Stimulated activated CD4-positive, alpha-beta T cell treated with anti-CD3 and anti-CD28 coated beads, TNF-alpha, amount 100 ng/mL, for 48 hours (primary cell): ENCODE measurements around the gene OR4D10.
"Not testable (repeated sequence)": the region's sequence is repeated elsewhere in the genome, so short reads cannot be mapped to it uniquely, and the experiment has no call there.

ENCODE experiments used
- DNase-seq, 3 donors: peaks; one replicate each; pipeline ENCODE4 v3.0.0-alpha.2; 2020; ENCODE audit warnings: low read depth in 3 of 3

OR4D10 gene

DNA sequence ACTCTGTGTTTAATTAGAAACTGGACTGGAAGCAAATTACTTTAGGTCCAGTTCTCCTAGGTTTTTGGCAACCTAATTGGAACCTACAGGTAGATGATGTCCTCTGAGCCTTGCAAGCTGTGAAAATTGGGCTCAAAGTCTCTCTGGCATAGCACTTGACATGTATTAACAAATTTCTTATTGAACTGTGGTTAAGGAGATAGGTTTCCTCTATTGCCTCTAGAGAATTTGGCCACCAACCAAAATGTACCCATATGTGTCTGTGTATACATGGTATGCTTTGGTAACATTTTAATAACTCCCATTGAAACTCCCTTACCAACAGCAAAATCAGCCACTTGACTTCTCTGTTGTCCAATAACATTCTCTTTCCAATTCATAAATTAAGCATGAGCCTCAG lies at the start of gene OR4D10:
TSS of gene OR4D10 (plus strand) at position 301 of the 400 bp plus-strand sequence. CDS start 4,115 bp downstream, outside the sequence.
- no peak for DNase-seq

- DNase-seq: no peak
Measured at GRCh38 chr11:59423835-59424234, 49.3 kb upstream of the OR4D10 start.

DNA sequence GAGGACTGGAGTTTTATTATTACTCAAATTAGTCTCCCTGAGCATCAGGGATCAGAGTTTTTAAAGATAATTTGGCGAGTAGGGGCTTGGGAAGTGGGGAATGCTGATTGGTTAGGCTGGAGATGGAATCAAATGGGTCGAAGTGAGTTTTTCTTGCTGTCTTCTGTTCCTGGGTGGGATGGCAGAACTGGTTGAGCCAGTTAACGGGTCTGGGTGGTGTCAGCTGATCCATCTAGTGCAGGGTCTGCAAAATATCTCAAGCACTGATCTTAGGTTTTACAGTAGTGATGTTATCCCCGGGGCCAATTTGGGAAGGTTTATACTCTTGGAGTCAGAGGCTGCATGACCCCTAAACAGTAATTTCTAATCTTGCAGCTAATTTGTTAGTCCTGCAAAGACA lies 48.0 kb upstream of the OR4D10 start:
- DNase-seq: no peak

DNA sequence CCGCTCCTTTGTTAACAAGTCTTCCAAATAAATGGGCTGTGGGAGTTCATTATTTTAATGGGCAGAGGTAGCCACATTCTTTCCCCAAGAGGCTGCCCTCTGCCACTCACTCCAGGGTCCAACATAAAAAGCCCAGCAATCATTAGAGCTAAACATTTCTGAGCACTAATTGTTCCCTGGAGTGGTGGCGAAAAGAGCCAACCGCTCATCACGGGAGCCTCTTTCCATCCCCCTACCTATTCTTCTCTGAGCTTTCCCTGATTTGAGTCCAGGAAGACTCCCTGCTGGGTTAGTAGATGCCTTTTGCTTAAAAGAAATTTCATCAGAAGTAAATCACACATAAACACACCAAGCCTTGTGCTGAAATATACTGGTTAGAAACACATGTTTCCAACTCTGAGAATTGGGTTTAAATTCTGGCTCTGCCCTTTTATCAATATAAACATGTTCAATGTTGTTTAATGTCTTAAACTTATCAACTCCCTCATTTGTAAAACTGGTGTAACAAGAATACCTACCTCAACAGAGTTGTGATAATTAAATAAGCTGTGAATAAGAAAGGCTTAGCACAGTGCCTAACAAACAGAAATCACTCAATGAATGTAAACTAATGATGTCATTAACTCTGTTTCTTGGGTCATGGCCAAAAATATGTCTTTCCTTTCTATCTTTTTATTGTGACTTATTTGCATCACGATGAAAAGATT lies 46.6 kb upstream of the OR4D10 start, which contains the start of gene OR5A2:
TSS of gene OR5A2 (minus strand) at position 53 of the 707 bp plus-strand sequence. CDS start 3,460 bp downstream, outside the sequence.
- DNase-seq: no peak

GRCh38 chr11:59427068-59427382 lies 46.1 kb upstream of the OR4D10 start:
- no peak for DNase-seq

GRCh38 chr11:59429924-59430516 lies 43.1 kb upstream of the OR4D10 start:
- DNase-seq: peak in 2 of 3 donors; percentile 11 to 44

- no peak for DNase-seq
Measured at GRCh38 chr11:59436169-59436568, 36.9 kb upstream of the OR4D10 start, which contains the start of gene OR5A1. Gene OR5A1 (plus strand): TSS chr11:59436469. CDS start chr11:59443169, 6,700 bp downstream.

GRCh38 chr11:59437770-59438169 lies 35.3 kb upstream of the OR4D10 start:
- DNase-seq: no peak

DNA sequence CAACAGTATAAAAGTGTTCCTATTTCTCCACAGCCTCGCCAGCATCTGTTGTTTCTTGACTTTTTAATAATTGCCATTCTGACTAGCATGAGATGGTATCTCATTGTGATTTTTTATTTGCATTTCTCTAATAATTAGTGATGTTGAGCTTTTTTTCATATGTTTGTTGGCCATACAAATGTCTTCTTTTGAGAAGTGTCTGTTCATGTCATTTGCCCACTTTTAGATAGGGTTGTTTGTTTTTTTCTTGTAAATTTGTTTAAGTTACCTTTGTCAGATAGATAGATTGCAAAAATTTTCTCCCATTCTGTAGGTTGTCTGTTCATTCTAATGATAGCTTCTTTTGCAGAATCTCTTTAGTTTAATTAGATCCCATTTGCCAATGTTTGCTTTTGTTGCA lies 27.5 kb upstream of the OR4D10 start:
- DNase-seq: not testable (repeated sequence)

- no peak for DNase-seq
Measured at GRCh38 chr11:59448484-59448883, 24.6 kb upstream of the OR4D10 start.

GRCh38 chr11:59456661-59457060 lies 16.5 kb upstream of the OR4D10 start, which contains the start of gene OR4D6:
Gene OR4D6 (plus strand): TSS chr11:59456961. CDS start chr11:59456961, 0 bp downstream.
- DNase-seq: no peak

GRCh38 chr11:59459916-59460315 lies 13.2 kb upstream of the OR4D10 start:
- no peak for DNase-seq

- DNase-seq: no peak
Measured at GRCh38 chr11:59463190-59463641, 9.9 kb upstream of the OR4D10 start.

DNA sequence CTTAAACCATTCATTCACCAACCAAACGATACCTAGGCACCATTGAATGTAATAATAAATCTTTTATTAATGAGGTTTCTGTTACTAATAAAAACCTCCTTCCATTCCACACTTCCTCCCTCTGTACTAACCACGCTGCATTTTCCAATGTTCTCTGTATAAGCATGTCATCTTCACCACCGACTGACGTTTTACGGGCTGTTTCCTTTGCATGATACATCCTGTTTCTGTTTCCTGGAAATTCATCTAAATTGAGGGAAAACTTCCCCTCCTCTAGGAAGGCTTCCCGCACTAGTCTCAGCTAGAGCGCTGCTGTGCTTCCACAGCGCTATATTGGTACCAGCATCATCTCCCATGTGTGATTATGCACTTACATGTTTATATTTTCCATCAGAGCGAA lies 2.1 kb downstream of the OR4D10 start:
- no peak for DNase-seq

DNA sequence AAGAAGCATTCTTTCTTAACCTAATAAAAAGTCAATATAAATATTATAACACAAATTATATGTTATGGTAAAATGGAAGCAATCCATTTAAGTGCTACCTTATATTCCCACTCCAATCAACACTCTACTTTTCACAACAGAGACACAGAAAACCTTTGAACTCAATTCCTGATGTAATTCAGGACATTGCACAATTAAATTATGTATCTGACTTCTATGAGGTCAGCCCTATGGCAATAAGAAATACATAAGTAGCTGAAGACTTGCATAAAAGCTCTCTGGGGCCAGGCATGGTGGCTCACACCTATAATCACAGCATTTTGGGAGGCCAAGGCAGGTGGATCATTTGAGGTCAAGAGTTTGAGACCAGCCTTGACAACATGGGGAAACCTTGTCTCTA lies 6.8 kb downstream of the OR4D10 start:
- no peak for DNase-seq

DNA sequence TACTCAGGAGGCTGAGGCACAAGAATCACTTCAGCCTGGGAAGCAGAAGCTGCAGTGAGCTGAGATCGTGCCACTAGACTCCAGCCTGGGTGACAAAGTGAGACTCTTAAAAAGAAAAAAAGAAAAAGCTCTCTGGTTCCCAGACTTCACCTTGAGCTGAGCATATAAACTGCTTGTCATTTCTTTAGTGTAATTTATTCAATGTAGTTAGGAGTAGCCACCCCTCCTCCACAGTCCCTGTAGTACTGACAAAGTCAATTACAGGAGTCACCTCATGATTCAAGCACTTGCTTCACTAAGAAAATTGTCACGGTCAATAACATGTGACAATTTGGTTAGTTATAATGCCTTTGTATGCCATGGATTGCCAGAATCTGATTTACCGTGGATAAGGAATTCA lies 7.2 kb downstream of the OR4D10 start:
- no peak for DNase-seq

DNA sequence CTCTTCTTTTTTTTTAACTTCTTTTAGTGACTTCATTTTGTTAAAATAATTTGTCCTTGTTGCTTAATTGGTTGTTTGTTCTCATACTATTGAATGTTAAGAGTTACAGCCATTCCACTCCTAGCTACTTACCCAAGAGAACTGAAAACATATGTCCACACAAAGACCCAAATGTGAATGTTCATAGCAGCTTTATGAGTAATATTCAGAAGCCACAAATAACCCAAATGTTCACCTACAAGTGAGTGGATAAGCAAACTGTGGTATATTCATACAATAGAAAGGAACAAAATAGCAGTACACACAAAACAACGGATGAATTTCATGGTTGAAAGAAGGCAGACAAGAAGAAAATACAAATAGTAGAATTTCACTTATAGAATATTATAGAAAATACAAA lies 28.8 kb downstream of the OR4D10 start:
- DNase-seq: no peak

DNA sequence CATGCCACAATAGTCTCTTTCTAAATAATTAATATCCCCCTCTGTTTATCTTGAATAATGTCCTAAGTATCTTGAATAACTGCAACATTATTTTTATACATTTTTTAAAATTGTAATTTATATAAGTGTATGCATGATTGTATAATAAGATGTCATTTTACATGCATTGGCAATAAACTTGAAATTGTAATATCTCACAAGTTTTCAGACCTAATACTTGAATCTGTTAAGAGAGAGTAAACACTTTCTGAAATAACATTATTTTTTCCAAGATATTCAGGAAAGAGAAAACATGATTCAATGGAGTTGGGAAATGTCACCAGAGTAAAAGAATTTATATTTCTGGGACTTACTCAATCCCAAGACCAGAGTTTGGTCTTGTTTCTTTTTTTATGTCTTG lies 30.2 kb downstream of the OR4D10 start, which contains the start of gene OR4D11:
TSS of gene OR4D11 (plus strand) at position 301 of the 400 bp plus-strand sequence. CDS start at position 301, 0 bp downstream.
- no peak for DNase-seq

DNA sequence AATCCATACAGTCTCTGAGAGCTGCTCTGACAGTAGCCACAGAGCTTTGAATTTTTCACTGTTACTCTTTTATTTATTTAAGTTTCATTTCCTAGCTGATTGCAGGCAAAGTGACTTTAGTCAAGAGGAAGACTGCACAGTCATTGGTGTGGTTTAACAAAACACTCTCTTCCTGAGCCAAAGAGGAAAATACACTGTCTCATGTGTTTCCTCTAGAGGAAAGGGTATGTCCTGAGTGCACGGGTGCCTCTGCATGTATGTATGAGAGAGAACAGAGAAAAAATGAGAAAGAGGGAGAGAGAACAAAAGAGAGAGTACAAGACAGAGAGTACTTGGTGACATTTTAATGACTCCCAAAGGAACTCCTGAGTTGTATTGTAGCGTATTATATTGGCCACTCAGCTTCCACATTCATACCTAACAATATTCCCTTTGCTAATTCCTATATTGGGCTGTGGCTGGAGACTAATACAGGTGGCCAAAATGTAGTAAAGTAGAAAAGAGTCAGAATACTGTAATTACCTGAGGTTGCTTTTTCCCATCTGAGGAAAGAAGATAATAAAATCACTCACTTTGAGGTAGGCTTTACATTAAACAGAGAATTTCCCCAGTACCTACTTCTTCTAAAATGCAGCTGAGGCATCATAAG lies 38.0 kb downstream of the OR4D10 start, which contains the start of gene OR4D9:
TSS of gene OR4D9 (plus strand) at position 599 of the 649 bp plus-strand sequence. CDS start 3,374 bp downstream, outside the sequence.
- no peak for DNase-seq

DNA sequence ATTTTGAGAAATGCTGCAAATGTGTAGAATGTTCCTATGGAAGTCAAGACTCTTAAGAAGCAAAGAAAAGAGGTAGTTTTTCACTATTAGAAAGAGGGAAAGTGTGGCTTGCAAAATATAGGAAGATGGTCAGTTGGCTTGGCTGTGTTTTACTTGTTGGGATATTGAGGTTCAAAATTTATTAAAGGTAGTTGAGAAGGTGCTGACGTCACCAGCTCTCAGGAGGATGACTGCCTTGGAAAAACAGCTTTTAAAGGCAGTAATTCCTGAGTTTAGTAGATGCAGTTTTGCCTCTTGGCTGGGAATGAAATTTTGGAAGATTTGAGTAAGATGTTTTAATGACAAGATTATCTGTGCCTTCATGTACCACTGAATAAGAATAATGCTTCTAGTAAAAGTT lies 38.6 kb downstream of the OR4D10 start:
- no peak for DNase-seq

- DNase-seq: not testable (repeated sequence)
Measured at GRCh38 chr11:59520139-59520538, 47.0 kb downstream of the OR4D10 start.

DNA sequence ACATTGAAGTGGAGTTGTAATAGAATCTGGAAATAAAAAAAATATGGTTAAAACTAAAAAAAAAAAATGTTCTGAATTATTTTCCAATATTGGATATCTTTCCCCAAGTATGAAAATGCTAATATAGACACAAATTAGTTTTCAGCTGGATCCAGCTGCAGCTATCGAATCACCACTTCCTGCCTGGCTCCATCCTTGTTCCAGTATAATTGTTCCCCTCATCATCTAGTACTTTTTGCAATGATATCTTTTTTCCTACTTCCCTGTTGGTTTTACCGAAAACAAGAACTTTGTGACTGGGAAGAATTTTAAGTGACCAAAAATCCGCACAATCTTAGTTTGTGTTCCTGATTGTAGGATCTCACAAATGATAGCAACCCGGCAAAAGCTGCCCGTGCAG lies 47.6 kb downstream of the OR4D10 start:
- no peak for DNase-seq
